ENCODE measurements around the gene STPG4. TPM values are rescaled to one million over a fixed set of nuclear protein-coding genes. Genes with fewer than 3 reads are reported as not detected.

The STPG4 gene
- total and polyA plus RNA-seq, 2 of the 8 experiments (the other 6 are each of a cell fraction or from before 2014, with no cell fraction given): 0.28 TPM; not detected in 1

DNA sequence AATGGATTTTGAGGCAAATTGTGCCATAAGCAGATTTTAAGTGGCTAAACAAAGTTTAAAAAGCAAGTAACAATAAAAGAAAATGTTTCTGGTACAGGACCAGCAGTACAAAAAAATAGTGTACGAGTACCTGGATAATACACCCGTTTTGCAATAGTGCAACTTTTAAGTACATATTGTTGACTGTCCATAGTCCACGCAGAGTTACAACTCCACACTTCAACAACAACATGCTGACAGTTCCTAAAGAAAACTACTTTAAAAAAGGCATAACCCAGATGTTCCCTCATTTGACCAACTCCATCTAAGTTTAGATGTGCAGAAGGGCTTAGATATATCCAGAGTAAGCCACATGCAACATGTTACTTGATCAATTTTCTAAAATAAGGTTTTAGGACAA is 5.1 kb upstream of the STPG4 start:
- Histone ChIP-seq H2BK15ac (ENCODE audit: low read length) (no peak overlapping the region), H4K5ac (ENCODE audit: insufficient read length, low read depth, low read length) (no peak overlapping the region), H2AFZ (ENCODE audit: low read length) (no peak overlapping the region), H2BK120ac (replicated peaks; ENCODE audit: low read depth, low read length) (no peak overlapping the region), H3K23me2 (ENCODE audit: low read depth, low read length) (no peaks in the 10 kb centered on the region), H3K4me1 (replicated peaks in 1 of 4; ENCODE audit: control insufficient read depth in 3 of 4, insufficient read depth in 4 of 4, low read length in 3 of 4) (no peaks in the 10 kb centered on the region), H3K27ac (ENCODE audit: low read depth, low read length) (no peak overlapping the region), H4K20me1 (replicated peaks in 1 of 2; ENCODE audit: control insufficient read depth in 1 of 2, insufficient read depth in 2 of 2, low read length in 2 of 2) (peaks cover 3 to 10% of the 10 kb centered on the region in 2 experiments), H4K8ac (ENCODE audit: extremely low read depth, insufficient read depth, low read length) (no peak overlapping the region; the same call in 1 of the 2 replicates), H3K9ac (replicated peaks in 1 of 4; ENCODE audit: extremely low read depth in 1 of 4, low read depth in 3 of 4, low read length in 3 of 4) (no peak overlapping the region), H3K79me2 (ENCODE audit: control insufficient read depth in 1 of 2, insufficient read depth in 2 of 2, low read length in 2 of 2) (peaks cover 7 to 30% of the 10 kb centered on the region in 2 experiments; a peak in 3 of 4 replicates), H2BK5ac (ENCODE audit: low read depth, low read length) (no peak overlapping the region), H3K18ac (ENCODE audit: extremely low read depth, low read length) (no peak overlapping the region), H4K91ac (replicated peaks; ENCODE audit: insufficient read length, low read length) (no peak overlapping the region), H3K14ac (ENCODE audit: insufficient read length) (no peak overlapping the region), H2BK20ac (ENCODE audit: low read length) (no peak overlapping the region), H3K9me3 (ENCODE audit: insufficient read depth in 2 of 2, low read depth in 1 of 2, low read length in 1 of 2) (no peaks in the 10 kb centered on the region), H3K4ac (replicated peaks; ENCODE audit: insufficient read length, low read depth, low read length) (no peak overlapping the region), H2BK12ac (ENCODE audit: low read depth, low read length) (no peak overlapping the region), H3K79me1 (ENCODE audit: low read depth, low read length) (no peaks in the 10 kb centered on the region), H3K27me3 (replicated peaks in 1 of 4; ENCODE audit: control insufficient read depth in 3 of 4, extremely low read depth in 1 of 4, insufficient read depth in 3 of 4, low read length in 3 of 4) (no peaks in the 10 kb centered on the region), H3K36me3 (ENCODE audit: control insufficient read depth in 2 of 4, insufficient read depth in 4 of 4, low read length in 3 of 4) (peaks cover 6 to 52% (median 35%) of the 10 kb centered on the region in 4 experiments), H3K23ac (ENCODE audit: insufficient read length) (no peak overlapping the region), H3K4me2 (ENCODE audit: insufficient read depth in 1 of 2, low read depth in 2 of 2, low read length in 2 of 2) (no peak overlapping the region), H2AK5ac (ENCODE audit: low read depth, low read length) (no peak overlapping the region), H3K4me3 (ENCODE audit: extremely low read depth in 1 of 4, insufficient read depth in 2 of 4, low read depth in 3 of 4, low read length in 4 of 4) (no peak overlapping the region), H3K56ac (replicated peaks; ENCODE audit: insufficient read length, low read depth, low read length) (no peak overlapping the region)
- WGBS, 2 experiments (ENCODE audit: extremely low coverage in 1 of 2, insufficient coverage in 1 of 2, insufficient read length in 1 of 2, insufficient replicate concordance in 2 of 2, low coverage in 1 of 2, low lambda C conversion rate in 2 of 2, missing lambda C conversion rate in 1 of 2): 94% methylated on average over 3 of the region's 3 CpGs; no CpG with 5 or more reads in 1 of the 2 experiments
- ChIA-PET CTCF (ENCODE audit: partially characterized antibody) (no interaction called here), POLR2A (ENCODE audit: partially characterized antibody) (no interaction called here)
- no peak for DNase-seq (ENCODE audit: low read depth in 1 of 2, low spot score in 2 of 2)
- FAIRE-seq: no peak
- TF ChIP-seq CBX8 (IDR thresholded peaks at IDR 0.05; ENCODE audit: borderline replicate concordance, low read depth, low read length): no peak

Data from H1 (cell line).